HepG2 (cell line): Measurements from ENCODE around the gene PDE1C.

Experiments used
- CEBPB ChIP-seq: IDR thresholded peaks from 2 replicates; pipeline ENCODE4 v1.6.1; 2011; ENCODE audit warnings: low read depth, low read length, improper control_type of control experiment, borderline replicate concordance
- EP300 ChIP-seq, 3 experiments: sonication (generic) in 1 of 3; formaldehyde crosslinking in 1 of 3; IDR thresholded peaks; 2 replicates each; pipeline versions ENCODE4 v1.5.1 to v1.6.1; 2011 to 2020; ENCODE audit warnings: low read depth in 2 of 3, low read length in 2 of 3, borderline replicate concordance in 1 of 3, improper control_type of control experiment in 1 of 3, mild to moderate bottlenecking in 1 of 3, missing genetic modification reagents in 1 of 3, moderate library complexity in 1 of 3
- FOXM1 ChIP-seq: sonication (generic); formaldehyde crosslinking; IDR thresholded peaks from 2 replicates; pipeline ENCODE4 v1.5.0; 2020; ENCODE audit warnings: missing genetic modification reagents
- FOXP1 ChIP-seq, 2 experiments: fragments of 450-650 bp in 1 of 2; IDR thresholded peaks; 2 replicates each; pipeline ENCODE4 v1.6.1; 2017 to 2018; ENCODE audit warnings: antibody characterized with exemption in 1 of 2
- USF2 ChIP-seq, 2 experiments: sonication (generic) in 1 of 2; formaldehyde crosslinking in 1 of 2; IDR thresholded peaks; 2 replicates each; pipeline versions ENCODE4 v1.5.1 to v1.6.1; 2011 to 2020; ENCODE audit warnings: borderline replicate concordance in 1 of 2, low read depth in 1 of 2, low read length in 1 of 2, mild to moderate bottlenecking in 1 of 2, missing genetic modification reagents in 1 of 2, moderate library complexity in 1 of 2

GRCh38 chr7:32044739-32045138 is 25.5 kb downstream of the PDE1C start:
- TF ChIP-seq FOXM1 (CRISPR knock-in tag) (no peak), EP300 (IDR thresholded peaks at IDR 0.05; ENCODE audit: low read depth in 2 of 2, low read length in 2 of 2) (no peak), EP300 (CRISPR knock-in tag; IDR thresholded peaks at IDR 0.05; ENCODE audit: borderline replicate concordance) (no peak), FOXP1 (IDR thresholded peaks at IDR 0.05) (no peak), FOXP1 (CRISPR knock-in tag; IDR thresholded peaks at IDR 0.05) (no peak), CEBPB (no peak), USF2 (IDR thresholded peaks at IDR 0.05; ENCODE audit: low read depth, low read length) (no peak), USF2 (CRISPR knock-in tag; IDR thresholded peaks at IDR 0.05; ENCODE audit: borderline replicate concordance) (no peak)
